Astrocyte (in vitro differentiated cells and primary cell): ENCODE measurements around the gene RASIP1. TPM values are rescaled to one million over a fixed set of nuclear protein-coding genes. Genes with fewer than 3 reads are reported as not detected.
A peak's percentile ranks its signal among the peaks of the same experiment; 100 is the strongest.

ENCODE experiments used
- DNase-seq: peaks from one replicate; pipeline ENCODE4 v3.0.0-alpha.2; 2010; ENCODE audit warnings: low read depth
- FAIRE-seq: peaks from 2 replicates; lab custom pipeline; 2011; peaks lifted over from hg19 to GRCh38; lab: Jason Lieb, UNC
- H2AFZ ChIP-seq: 2 replicates; pipeline ENCODE4 v1.6.0; 2012; ENCODE audit warnings: low read depth, low read length, inconsistent platforms
- H3K27ac ChIP-seq: 2 replicates; pipeline ENCODE4 v1.5.1; 2011; ENCODE audit warnings: low read depth, low read length, inconsistent platforms
- H3K27me3 ChIP-seq: 2 replicates; pipeline ENCODE4 v1.6.0; 2011; ENCODE audit warnings: low read length, inconsistent platforms; ENCODE audit not compliant: insufficient read depth
- H3K36me3 ChIP-seq: 2 replicates; pipeline ENCODE4 v1.5.1; 2011; ENCODE audit warnings: low read length, inconsistent platforms; ENCODE audit not compliant: insufficient read depth
- H3K4me1 ChIP-seq: 2 replicates; pipeline ENCODE4 v1.5.1; 2011; ENCODE audit warnings: low read length, inconsistent platforms; ENCODE audit not compliant: insufficient read depth
- H3K4me2 ChIP-seq: 2 replicates; pipeline ENCODE4 v1.6.0; 2012; ENCODE audit warnings: low read length, inconsistent platforms
- H3K4me3 ChIP-seq: 2 replicates; pipeline ENCODE4 v1.5.1; 2011; ENCODE audit warnings: low read depth, mild to moderate bottlenecking, low read length, inconsistent platforms; ENCODE audit not compliant: insufficient read depth
- H3K79me2 ChIP-seq: 2 replicates; pipeline ENCODE4 v1.6.0; 2012; ENCODE audit warnings: mild to moderate bottlenecking, low read length, inconsistent platforms; ENCODE audit not compliant: insufficient read depth
- H3K9ac ChIP-seq: 2 replicates; pipeline ENCODE4 v1.6.0; 2012; ENCODE audit warnings: mild to moderate bottlenecking, low read length, inconsistent platforms
- H3K9me3 ChIP-seq: 2 replicates; pipeline ENCODE4 v1.5.1; 2012; ENCODE audit warnings: low read depth, mild to moderate bottlenecking, low read length, inconsistent platforms; ENCODE audit not compliant: insufficient read depth
- H4K20me1 ChIP-seq: 2 replicates; pipeline ENCODE4 v1.6.0; 2012; ENCODE audit warnings: low read length, inconsistent platforms; ENCODE audit not compliant: insufficient read depth
- H3K27ac Mint-ChIP-seq: one replicate; pipeline ENCODE4 v1.8.0; 2021; ENCODE audit warnings: mild to moderate bottlenecking, mixed read lengths; ENCODE audit not compliant: unreplicated experiment
- H3K27me3 Mint-ChIP-seq: one replicate; pipeline ENCODE4 v1.8.0; 2021; ENCODE audit warnings: low read depth, mixed read lengths; ENCODE audit not compliant: unreplicated experiment
- H3K36me3 Mint-ChIP-seq: one replicate; pipeline ENCODE4 v1.8.0; 2021; ENCODE audit warnings: low read depth, mixed read lengths; ENCODE audit not compliant: unreplicated experiment
- H3K4me1 Mint-ChIP-seq: one replicate; pipeline ENCODE4 v1.8.0; 2021; ENCODE audit warnings: low read depth, mixed read lengths; ENCODE audit not compliant: unreplicated experiment
- H3K4me3 Mint-ChIP-seq: one replicate; pipeline ENCODE4 v1.8.0; 2021; ENCODE audit warnings: mild to moderate bottlenecking, moderate library complexity, mixed read lengths; ENCODE audit not compliant: unreplicated experiment
- H3K9me3 Mint-ChIP-seq: one replicate; pipeline ENCODE4 v1.8.0; 2021; ENCODE audit warnings: mild to moderate bottlenecking, mixed read lengths; ENCODE audit not compliant: unreplicated experiment
- CTCF ChIP-seq: IDR thresholded peaks from 2 replicates; pipeline ENCODE4 v1.5.1; 2011; ENCODE audit warnings: low read depth, mild to moderate bottlenecking, inconsistent platforms, low read length, moderate library complexity; ENCODE audit not compliant: insufficient read depth
- EZH2 ChIP-seq: IDR thresholded peaks from 2 replicates; pipeline ENCODE4 v1.6.1; 2012; ENCODE audit warnings: mild to moderate bottlenecking, low read length, inconsistent platforms; ENCODE audit not compliant: insufficient read depth
- total RNA-seq: library from RNA; stranded (reverse); gene quantifications from 2 replicates; pipeline ENCODE4 v1.2.1, GENCODE V29; 2021

The RASIP1 gene
- total RNA-seq, 1 donor from 2014 or later = 0.68 TPM

DNA sequence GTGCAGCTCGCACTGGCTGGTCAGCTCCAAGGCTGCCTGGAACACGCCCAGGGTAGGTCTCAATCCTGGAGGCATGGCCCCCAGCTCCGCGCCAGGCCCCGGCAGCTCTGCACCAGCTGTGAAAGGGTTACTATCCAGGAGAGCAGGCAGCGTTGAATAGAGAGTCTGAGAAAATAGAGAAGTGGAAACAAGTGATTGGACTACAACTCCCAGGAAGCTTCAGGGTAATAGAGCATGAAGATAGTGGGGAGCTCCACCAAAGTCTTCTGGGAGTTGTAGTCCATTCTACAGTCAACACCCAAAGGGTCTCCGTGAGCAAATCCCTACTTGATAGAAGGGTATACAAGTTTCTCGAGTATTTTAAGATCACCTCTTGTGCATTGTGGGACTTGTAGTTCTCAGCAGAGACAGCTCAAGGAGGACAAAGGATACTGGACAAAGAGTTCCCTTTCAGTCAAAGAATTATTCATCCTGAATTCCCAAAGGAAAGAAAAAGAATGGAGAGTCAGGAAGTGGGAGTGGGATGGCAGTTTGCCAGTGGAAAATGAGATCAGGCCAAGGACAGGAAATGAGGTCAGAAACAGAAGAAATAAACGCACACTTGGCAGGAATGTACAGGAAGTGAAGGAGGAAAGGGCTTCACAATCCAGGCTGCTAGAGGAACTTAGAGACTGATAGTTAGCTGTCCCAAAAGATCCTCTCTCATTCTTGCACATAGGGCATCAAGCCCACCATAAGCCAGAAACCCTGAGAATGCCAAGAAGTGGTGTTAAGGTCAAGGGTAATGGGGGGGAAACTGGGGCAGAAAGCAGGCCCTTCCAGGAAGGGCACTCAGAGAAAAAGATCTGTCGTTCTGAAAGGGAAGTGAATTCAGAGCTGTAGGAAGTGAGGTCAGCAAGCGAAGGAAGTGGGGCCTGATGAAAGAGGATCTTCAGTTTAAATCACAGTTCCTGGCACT lies 15.3 kb downstream of the RASIP1 start:
- H3K4me1 Mint-ChIP-seq = peaks cover 8% of the 10 kb centered on the region

GRCh38 chr19:48722196-48722708 lies 18.2 kb downstream of the RASIP1 start:
- Histone ChIP-seq H4K20me1 (no peaks in the 10 kb centered on the region), H3K79me2 (no peaks in the 10 kb centered on the region), H3K9ac (no peak overlapping the region), H3K36me3 (no peaks in the 10 kb centered on the region), H3K4me1 (peaks cover 10% of the 10 kb centered on the region), H3K27me3 (no peaks in the 10 kb centered on the region), H2AFZ (no peak overlapping the region), H3K27ac (no peak overlapping the region), H3K4me2 (no peak overlapping the region), H3K9me3 (no peaks in the 10 kb centered on the region), H3K4me3 (no peak overlapping the region)
- FAIRE-seq (no peak), DNase-seq (no peak)
- Mint-ChIP-seq H3K9me3 (peaks cover 7% of the 10 kb centered on the region), H3K4me1 (peaks cover 8% of the 10 kb centered on the region), H3K36me3 (peaks cover 2% of the 10 kb centered on the region), H3K4me3 (peak overlapping the region; percentile 50), H3K27me3 (no peaks in the 10 kb centered on the region), H3K27ac (no peak overlapping the region)
- no peak for TF ChIP-seq EZH2
- TF ChIP-seq CTCF = no peak

More for the DNA sequence above, 15.3 kb downstream of the RASIP1 start:
- H3K9me3 Mint-ChIP-seq = peaks cover 9% of the 10 kb centered on the region
- Histone ChIP-seq H3K9ac (peak overlapping the region; percentile 27), H3K4me3 (peak overlapping the region; percentile 8), H2AFZ (peak overlapping the region; percentile 77), H4K20me1 (no peaks in the 10 kb centered on the region), H3K27ac (peak overlapping the region; percentile 72), H3K4me2 (peak overlapping the region; percentile 56), H3K9me3 (no peaks in the 10 kb centered on the region), H3K36me3 (no peaks in the 10 kb centered on the region), H3K27me3 (no peaks in the 10 kb centered on the region), H3K4me1 (peaks cover 10% of the 10 kb centered on the region), H3K79me2 (no peaks in the 10 kb centered on the region)
- FAIRE-seq = no peak
- peak overlapping the region; percentile 37 for H3K4me3 Mint-ChIP-seq
- no peaks in the 10 kb centered on the region for H3K27me3 Mint-ChIP-seq
- peak overlapping the region; percentile 81 for H3K27ac Mint-ChIP-seq
- peaks cover 2% of the 10 kb centered on the region for H3K36me3 Mint-ChIP-seq
- TF ChIP-seq CTCF = no peak
- TF ChIP-seq EZH2 = no peak
- peak; percentile 71 for DNase-seq
